Prostate gland (tissue), 2 donors: ENCODE measurements around the gene VAV2. TPM values are rescaled to one million over a fixed set of nuclear protein-coding genes. Genes with fewer than 3 reads are reported as not detected.

Experiments
- DNase-seq: peaks from one replicate; pipeline ENCODE4 v3.0.0-alpha.2; 2019; ENCODE audit warnings: low spot score
- H3K27ac ChIP-seq, 2 donors: fragments of 200-600 bp; sonication (generic); 2 replicates each; pipeline ENCODE4 v1.5.1; 2017 to 2019
- H3K27me3 ChIP-seq: fragments of 200-600 bp; sonication (generic); replicated peaks from 2 replicates; pipeline ENCODE4 v1.5.1; 2019; ENCODE audit not compliant: insufficient read depth
- H3K36me3 ChIP-seq, 2 donors: fragments of 200-600 bp; sonication (generic); 1 replicate in 1 of 2; 2 replicates in 1 of 2; pipeline versions ENCODE4 v1.5.1 to v1.8.1; 2017 to 2019
- H3K4me1 ChIP-seq: fragments of 200-600 bp; sonication (generic); replicated peaks from 2 replicates; pipeline ENCODE4 v1.5.1; 2019
- H3K4me3 ChIP-seq, 2 donors: fragments of 200-600 bp; sonication (generic); 2 replicates each; pipeline ENCODE4 v1.5.1; 2017 to 2019
- H3K9me3 ChIP-seq: fragments of 200-600 bp; sonication (generic); 2 replicates; pipeline ENCODE4 v1.5.1; 2017
- CTCF ChIP-seq, 4 experiments: fragments of 200-600 bp in 2 of 4; fragments of 450-650 bp in 2 of 4; sonication (generic) in 2 of 4; IDR thresholded peaks; 1 replicate in 3 of 4; 2 replicates in 1 of 4; pipeline ENCODE4 v1.5.1; 2016 to 2019; ENCODE audit warnings: antibody characterized with exemption in 4 of 4, mild to moderate bottlenecking in 2 of 4, moderate library complexity in 2 of 4
- POLR2A ChIP-seq: fragments of 450-650 bp; IDR thresholded peaks from one replicate; pipeline ENCODE4 v1.6.1; 2016; ENCODE audit warnings: antibody characterized with exemption, mild to moderate bottlenecking
- POLR2AphosphoS5 ChIP-seq: sonication (generic); formaldehyde crosslinking; IDR thresholded peaks from one replicate; pipeline ENCODE4 v1.6.1; 2017; ENCODE audit warnings: antibody characterized with exemption
- WGBS: methylation state at CpG from one replicate; pipeline ENCODE4 v1.1.5; 2018; 5-methylcytosine and 5-hydroxymethylcytosine counted together
- intact Hi-C: fragments of 100-400 bp; cut with DNase I; formaldehyde crosslinking; loops from one replicate; pipeline ENCODE4 v1.14.2; 2022
- total RNA-seq, 2 donors: library from RNA; depleted of rRNA; stranded (reverse); fragments of >200 nt; gene quantifications; one replicate each; pipeline ENCODE4 v1.1.0, GENCODE V29; 2016

The VAV2 gene
- total RNA-seq, 2 donors from 2014 or later = 13.5 to 19.5 TPM

GRCh38 chr9:133869674-133870405 is 122.3 kb downstream of the VAV2 start:
- no peaks in the 10 kb centered on the region for H3K27me3 ChIP-seq
- H3K4me3 ChIP-seq = no peak overlapping the region
- intact Hi-C loops = no loop called here
- WGBS = 67% methylated on average over 19 of the region's 19 CpGs
- H3K36me3 ChIP-seq = no peaks in the 10 kb centered on the region
- no peaks in the 10 kb centered on the region for H3K9me3 ChIP-seq
- H3K27ac ChIP-seq = no peak overlapping the region
- DNase-seq = no peak
- TF ChIP-seq POLR2A (no peak), POLR2AphosphoS5 (no peak), CTCF (IDR thresholded peaks at IDR 0.05) (no peak)
- peaks cover 15% of the 10 kb centered on the region for H3K4me1 ChIP-seq

- Histone ChIP-seq H3K27ac (no peak overlapping the region), H3K9me3 (no peaks in the 10 kb centered on the region), H3K4me1 (peaks cover 10% of the 10 kb centered on the region), H3K27me3 (no peaks in the 10 kb centered on the region), H3K36me3 (no peaks in the 10 kb centered on the region), H3K4me3 (no peak overlapping the region)
- intact Hi-C loops = no loop called here
- no peak for DNase-seq
- TF ChIP-seq POLR2AphosphoS5 (no peak), CTCF (IDR thresholded peaks at IDR 0.05) (no peak), POLR2A (no peak)
- WGBS = 96% methylated on average over 18 of the region's 18 CpGs
These were observed 123.9 kb downstream of the VAV2 start for GRCh38 chr9:133868203-133868602.

GRCh38 chr9:133866946-133867345 is 125.2 kb downstream of the VAV2 start:
- 94% methylated on average over 17 of the region's 17 CpGs for WGBS
- Histone ChIP-seq H3K4me1 (peaks cover 8% of the 10 kb centered on the region), H3K9me3 (no peaks in the 10 kb centered on the region), H3K27me3 (no peaks in the 10 kb centered on the region), H3K4me3 (no peak overlapping the region), H3K27ac (no peak overlapping the region), H3K36me3 (no peaks in the 10 kb centered on the region)
- TF ChIP-seq POLR2AphosphoS5 (no peak), POLR2A (no peak), CTCF (IDR thresholded peaks at IDR 0.05) (no peak)
- intact Hi-C loops = no loop called here
- no peak for DNase-seq

GRCh38 chr9:133864011-133864410 is 128.1 kb downstream of the VAV2 start:
- no peaks in the 10 kb centered on the region for H3K27me3 ChIP-seq
- TF ChIP-seq CTCF (IDR thresholded peaks at IDR 0.05) (no peak), POLR2A (no peak), POLR2AphosphoS5 (no peak)
- DNase-seq = no peak
- 24% methylated on average over 16 of the region's 16 CpGs for WGBS
- peak overlapping the region; percentile 35 to 36 for H3K27ac ChIP-seq
- no peaks in the 10 kb centered on the region for H3K9me3 ChIP-seq
- H3K36me3 ChIP-seq = no peaks in the 10 kb centered on the region
- H3K4me3 ChIP-seq = no peak overlapping the region
- peaks cover 8% of the 10 kb centered on the region for H3K4me1 ChIP-seq
- intact Hi-C loops = no loop called here

GRCh38 chr9:133863257-133863592 is 128.9 kb downstream of the VAV2 start:
- no peak for TF ChIP-seq CTCF (IDR thresholded peaks at IDR 0.05)
- TF ChIP-seq POLR2AphosphoS5 = no peak
- no peak for TF ChIP-seq POLR2A
- 62% methylated on average over 19 of the region's 19 CpGs for WGBS

More at GRCh38 chr9:133863257-133863592, 128.9 kb downstream of the VAV2 start:
- Histone ChIP-seq H3K9me3 (no peaks in the 10 kb centered on the region), H3K36me3 (no peaks in the 10 kb centered on the region), H3K27ac (peak overlapping the region; percentile 35 to 36), H3K4me1 (peaks cover 8% of the 10 kb centered on the region), H3K4me3 (peak overlapping the region in 1 of 2 donors; percentile 12), H3K27me3 (no peaks in the 10 kb centered on the region)
- no peak for DNase-seq
- intact Hi-C loops = no loop called here
